ENCODE measurements around the gene SYNC.

- TF ChIP-seq CTCF (IDR thresholded peaks at IDR 0.05) (no peak), POLR2A (IDR thresholded peaks at IDR 0.05) (no peak)
Observed at GRCh38 chr1:32744071-32744425, 41.5 kb upstream of the SYNC start.
